OCI-LY1 (cell line): ENCODE results near the gene PARD3B.

Source experiments
- H2AFZ ChIP-seq: fragments of 200-600 bp; sonication (generic), shearing (Covaris generic); 2 replicates; pipeline ENCODE4 v1.6.0; 2014; ENCODE audit warnings: antibody characterized with exemption, mild to moderate bottlenecking, low read length
- H3F3A ChIP-seq: fragments of 200-600 bp; sonication (generic), shearing (Covaris generic); 2 replicates; pipeline ENCODE4 v1.6.0; 2014; ENCODE audit warnings: mild to moderate bottlenecking, antibody characterized with exemption, low read length, moderate library complexity; ENCODE audit not compliant: insufficient read depth
- H3K27ac ChIP-seq: fragments of 200-600 bp; sonication (generic); 2 replicates; pipeline ENCODE4 v1.5.1; 2014; ENCODE audit warnings: low read length, mixed run types, mild to moderate bottlenecking, low read depth; ENCODE audit not compliant: poor library complexity, severe bottlenecking
- H3K27me3 ChIP-seq: fragments of 200-600 bp; sonication (generic); 2 replicates; pipeline ENCODE4 v1.6.0; 2014; ENCODE audit warnings: antibody characterized with exemption, mild to moderate bottlenecking, low read length, moderate library complexity; ENCODE audit not compliant: insufficient read depth
- H3K36me3 ChIP-seq: fragments of 200-600 bp; sonication (generic); 2 replicates; pipeline ENCODE4 v1.6.1; 2014; ENCODE audit warnings: mild to moderate bottlenecking, antibody characterized with exemption, low read length, moderate library complexity, mixed read lengths; ENCODE audit not compliant: insufficient read depth
- H3K4me1 ChIP-seq: fragments of 200-600 bp; sonication (generic); 2 replicates; pipeline ENCODE4 v1.5.1; 2014; ENCODE audit warnings: mild to moderate bottlenecking, low read length, moderate library complexity; ENCODE audit not compliant: insufficient read depth, severe bottlenecking
- H3K4me2 ChIP-seq: fragments of 200-600 bp; sonication (generic), shearing (Covaris generic); 2 replicates; pipeline ENCODE4 v1.6.1; 2014; ENCODE audit warnings: low read length
- H3K4me3 ChIP-seq: fragments of 200-600 bp; sonication (generic); 2 replicates; pipeline ENCODE4 v1.5.1; 2014; ENCODE audit warnings: low read length, low read depth, mild to moderate bottlenecking, mixed read lengths; ENCODE audit not compliant: poor library complexity, severe bottlenecking
- H3K79me2 ChIP-seq: fragments of 200-600 bp; shearing (Covaris generic); 2 replicates; pipeline ENCODE4 v1.6.1; 2016; ENCODE audit warnings: mixed run types, low read length, mixed read lengths; ENCODE audit not compliant: insufficient read depth
- H3K9ac ChIP-seq: fragments of 200-600 bp; sonication (generic), shearing (Covaris generic); 2 replicates; pipeline ENCODE4 v1.6.1; 2014; ENCODE audit warnings: mild to moderate bottlenecking, low read length, mixed read lengths
- H3K9me2 ChIP-seq: fragments of 200-600 bp; sonication (generic), shearing (Covaris generic); 2 replicates; pipeline ENCODE4 v1.6.1; 2014; ENCODE audit warnings: low read depth, mild to moderate bottlenecking, low read length, mixed read lengths
- H3K9me3 ChIP-seq: fragments of 200-600 bp; shearing (Covaris generic); 2 replicates; pipeline ENCODE4 v1.6.1; 2014; ENCODE audit warnings: low read length, mixed read lengths
- H4K20me1 ChIP-seq: fragments of 200-600 bp; sonication (generic), shearing (Covaris generic); 2 replicates; pipeline ENCODE4 v1.6.0; 2016; ENCODE audit warnings: mild to moderate bottlenecking, low read length; ENCODE audit not compliant: insufficient read depth
- EZH2 ChIP-seq: fragments of 200-600 bp; sonication (generic), shearing (Covaris generic); IDR thresholded peaks from 2 replicates; pipeline ENCODE4 v1.8.0; 2017; ENCODE audit warnings: borderline replicate concordance, mixed run types, mild to moderate bottlenecking, antibody characterized with exemption, low read length, moderate library complexity, mixed read lengths
- TF ChIP-seq, protein P1 (sequence below): fragments of 200-600 bp; sonication (generic), shearing (Covaris generic); IDR thresholded peaks from 2 replicates; pipeline ENCODE4 v1.5.1; 2017; ENCODE audit warnings: mild to moderate bottlenecking, antibody characterized with exemption, low read length, moderate library complexity, mixed read lengths

The PARD3B gene

DNA sequence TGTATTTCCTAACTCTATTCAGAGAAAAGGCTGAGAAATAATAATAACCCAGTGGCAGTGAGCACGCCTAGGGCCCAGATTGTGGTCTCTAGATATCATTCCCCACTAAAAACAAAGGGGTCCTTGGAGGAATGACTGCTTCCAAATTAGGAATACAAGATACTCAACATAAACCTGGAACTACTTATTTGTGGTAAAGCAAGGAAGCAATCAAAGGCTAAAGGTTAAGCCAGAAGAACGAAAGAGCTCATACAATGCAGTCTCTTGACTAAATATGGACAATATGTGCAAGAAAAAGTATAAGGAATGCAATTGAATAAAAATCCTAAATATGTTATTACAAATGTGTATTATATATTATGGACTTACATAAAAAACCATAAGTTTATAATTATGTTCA, 883.5 kb downstream of the PARD3B start:
- no peaks in the 10 kb centered on the region for H3K36me3 ChIP-seq
- H3K9ac ChIP-seq = no peak overlapping the region
- H3K27ac ChIP-seq = no peak overlapping the region
- no peaks in the 10 kb centered on the region for H3K27me3 ChIP-seq
- no peaks in the 10 kb centered on the region for H3K9me2 ChIP-seq
- no peak overlapping the region for H3K4me3 ChIP-seq
- H3K4me1 ChIP-seq = no peaks in the 10 kb centered on the region
- no peak overlapping the region for H3K4me2 ChIP-seq
- H2AFZ ChIP-seq = no peak overlapping the region
- no peaks in the 10 kb centered on the region for H4K20me1 ChIP-seq
- TF ChIP-seq EZH2 = no peak
- TF ChIP-seq, protein P1, sequence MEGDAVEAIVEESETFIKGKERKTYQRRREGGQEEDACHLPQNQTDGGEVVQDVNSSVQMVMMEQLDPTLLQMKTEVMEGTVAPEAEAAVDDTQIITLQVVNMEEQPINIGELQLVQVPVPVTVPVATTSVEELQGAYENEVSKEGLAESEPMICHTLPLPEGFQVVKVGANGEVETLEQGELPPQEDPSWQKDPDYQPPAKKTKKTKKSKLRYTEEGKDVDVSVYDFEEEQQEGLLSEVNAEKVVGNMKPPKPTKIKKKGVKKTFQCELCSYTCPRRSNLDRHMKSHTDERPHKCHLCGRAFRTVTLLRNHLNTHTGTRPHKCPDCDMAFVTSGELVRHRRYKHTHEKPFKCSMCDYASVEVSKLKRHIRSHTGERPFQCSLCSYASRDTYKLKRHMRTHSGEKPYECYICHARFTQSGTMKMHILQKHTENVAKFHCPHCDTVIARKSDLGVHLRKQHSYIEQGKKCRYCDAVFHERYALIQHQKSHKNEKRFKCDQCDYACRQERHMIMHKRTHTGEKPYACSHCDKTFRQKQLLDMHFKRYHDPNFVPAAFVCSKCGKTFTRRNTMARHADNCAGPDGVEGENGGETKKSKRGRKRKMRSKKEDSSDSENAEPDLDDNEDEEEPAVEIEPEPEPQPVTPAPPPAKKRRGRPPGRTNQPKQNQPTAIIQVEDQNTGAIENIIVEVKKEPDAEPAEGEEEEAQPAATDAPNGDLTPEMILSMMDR = no peak
- no peaks in the 10 kb centered on the region for H3K79me2 ChIP-seq
- H3K9me3 ChIP-seq = no peaks in the 10 kb centered on the region
- no peaks in the 10 kb centered on the region for H3F3A ChIP-seq

GRCh38 chr2:205435970-205436369, 890.7 kb downstream of the PARD3B start:
- no peaks in the 10 kb centered on the region for H3K79me2 ChIP-seq
- H3K4me1 ChIP-seq = no peaks in the 10 kb centered on the region
- TF ChIP-seq EZH2 = no peak
- TF ChIP-seq, protein P1 = no peak
- no peaks in the 10 kb centered on the region for H3K36me3 ChIP-seq
- no peak overlapping the region for H3K4me2 ChIP-seq
- no peak overlapping the region for H3K27ac ChIP-seq
- no peak overlapping the region for H3K4me3 ChIP-seq
- H2AFZ ChIP-seq = no peak overlapping the region
- H3K9me2 ChIP-seq = no peaks in the 10 kb centered on the region
- H3K9ac ChIP-seq = no peak overlapping the region
- H4K20me1 ChIP-seq = no peaks in the 10 kb centered on the region
- no peaks in the 10 kb centered on the region for H3K9me3 ChIP-seq
- 0 out of 2 replicates have a peak, but pooled peaks cover 4% of the 10 kb centered on the region for H3K27me3 ChIP-seq
- H3F3A ChIP-seq = no peaks in the 10 kb centered on the region

GRCh38 chr2:205438241-205438640, 893.0 kb downstream of the PARD3B start:
- TF ChIP-seq, protein P1 = no peak
- TF ChIP-seq EZH2 = no peak
- Histone ChIP-seq H3K27ac (no peak overlapping the region), H3F3A (no peaks in the 10 kb centered on the region), H4K20me1 (no peaks in the 10 kb centered on the region), H3K27me3 (0 out of 2 replicates have a peak, but pooled peaks cover 4% of the 10 kb centered on the region), H3K4me1 (no peaks in the 10 kb centered on the region), H3K36me3 (no peaks in the 10 kb centered on the region), H3K9me2 (no peaks in the 10 kb centered on the region), H3K9me3 (no peaks in the 10 kb centered on the region), H3K4me2 (no peak overlapping the region), H3K9ac (no peak overlapping the region), H3K79me2 (no peaks in the 10 kb centered on the region), H3K4me3 (no peak overlapping the region), H2AFZ (no peak overlapping the region)
